ENCODE measurements around the gene MAP3K7.

The MAP3K7 gene

GRCh38 chr6:90483956-90484355 is 102.9 kb downstream of the MAP3K7 start:
- no peak for DNase-seq (ENCODE audit: low spot score)

GRCh38 chr6:90483116-90483839 is 103.6 kb downstream of the MAP3K7 start:
- no peak for DNase-seq (ENCODE audit: low spot score)

DNA sequence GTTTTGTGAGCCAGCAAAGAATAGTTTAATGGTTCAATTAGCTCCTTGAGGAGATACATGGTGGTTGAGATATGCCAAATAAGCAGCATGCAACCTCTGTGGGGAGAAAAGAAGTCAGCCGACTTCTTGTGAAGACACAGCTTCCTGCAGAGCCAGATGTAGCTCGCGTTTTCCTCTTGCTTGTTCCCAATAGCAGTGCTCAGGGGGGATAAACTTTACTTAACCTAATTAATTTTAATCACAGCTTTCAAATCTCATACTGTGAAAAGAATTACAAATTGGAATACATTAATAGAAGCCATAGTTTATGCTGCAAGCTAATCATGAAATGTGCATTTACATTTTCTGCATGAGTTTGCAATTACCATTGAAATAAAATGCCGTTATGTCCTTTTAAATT is 106.2 kb downstream of the MAP3K7 start:
- no peak for DNase-seq (ENCODE audit: low spot score)

GRCh38 chr6:90479603-90479926 is 107.3 kb downstream of the MAP3K7 start:
- no peak for DNase-seq (ENCODE audit: low spot score)

DNA sequence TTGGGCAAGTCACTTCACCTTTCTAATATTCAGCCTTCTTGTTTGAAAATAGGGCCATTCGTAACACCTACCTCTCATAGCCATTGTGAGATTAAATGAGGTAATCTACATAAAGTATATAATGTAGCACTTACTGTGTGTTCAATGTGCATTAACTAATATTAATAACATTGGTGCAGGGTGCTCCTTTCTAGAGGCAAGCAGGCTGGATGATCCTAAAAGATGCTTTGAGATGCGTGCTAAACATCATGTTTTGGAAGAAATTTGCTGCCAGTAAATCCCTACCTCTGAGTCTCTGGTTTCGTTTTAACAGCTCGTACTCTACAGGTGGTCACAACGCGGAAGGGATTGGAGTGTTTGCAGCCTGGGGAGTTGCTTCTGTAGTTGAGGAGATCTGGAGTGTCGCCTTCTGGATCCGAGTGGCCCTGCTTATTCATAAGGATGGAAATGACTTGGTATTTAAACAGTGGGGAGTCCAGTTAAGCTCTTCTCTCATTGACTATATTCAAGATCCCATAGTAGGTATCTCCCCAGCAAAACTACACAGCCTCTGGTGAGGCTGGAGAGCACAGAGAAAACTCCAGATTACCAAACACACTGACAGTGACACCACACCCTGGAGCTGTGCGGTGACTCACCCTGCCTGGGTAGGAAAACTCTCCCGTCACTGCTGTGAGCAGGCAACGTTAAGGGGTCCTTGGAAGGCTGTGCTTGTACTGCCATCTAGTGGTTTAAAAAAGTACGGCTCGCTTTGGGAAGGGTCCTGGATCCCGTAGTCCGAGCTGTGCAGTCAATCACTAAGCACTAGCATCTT is 107.9 kb downstream of the MAP3K7 start:
- DNase-seq (ENCODE audit: low spot score): peak; percentile 88

DNA sequence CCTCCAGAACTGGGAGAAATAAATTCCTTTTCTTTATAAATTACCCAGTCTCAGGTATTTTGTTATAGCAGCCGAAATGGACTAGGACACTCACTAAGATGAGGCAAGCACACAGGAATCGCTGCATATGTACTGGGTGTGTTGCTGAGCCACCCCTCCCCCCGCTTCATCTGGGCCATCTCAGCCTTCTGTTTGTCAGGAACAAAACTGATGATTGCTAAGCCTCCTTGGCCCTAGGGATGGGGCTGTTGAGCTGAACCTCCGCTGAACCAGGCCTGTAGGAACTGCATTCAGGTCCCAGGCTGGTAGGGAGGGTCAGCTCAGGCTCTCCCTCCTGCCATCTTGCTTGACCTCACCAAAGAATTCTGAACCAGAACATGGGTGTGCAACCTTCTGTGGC is 108.6 kb downstream of the MAP3K7 start:
- DNase-seq (ENCODE audit: low spot score): no peak

GRCh38 chr6:90477366-90477765 is 109.5 kb downstream of the MAP3K7 start:
- DNase-seq (ENCODE audit: low spot score): no peak

GRCh38 chr6:90472716-90473115 is 114.2 kb downstream of the MAP3K7 start:
- DNase-seq (ENCODE audit: low spot score): no peak

DNA sequence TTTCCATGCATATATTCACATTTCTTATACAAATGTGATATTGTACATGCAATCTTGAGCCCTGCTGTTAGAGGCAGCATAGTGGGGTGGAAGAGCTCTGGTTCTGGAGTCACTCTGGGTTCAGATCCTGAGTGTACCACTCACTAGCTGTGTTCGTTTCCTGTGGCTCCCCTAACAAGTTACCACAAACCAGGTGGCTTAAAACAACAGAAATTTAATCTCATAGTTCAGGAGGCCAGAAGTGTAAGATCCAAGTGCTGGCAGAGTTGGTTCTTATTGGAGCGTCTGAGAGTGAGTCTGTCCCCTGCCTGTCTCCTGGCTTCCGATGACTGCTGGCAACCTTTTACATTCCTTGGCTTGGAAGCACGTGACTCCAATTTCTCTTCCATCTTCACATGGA is 115.6 kb downstream of the MAP3K7 start:
- DNase-seq (ENCODE audit: low spot score): no peak

DNA sequence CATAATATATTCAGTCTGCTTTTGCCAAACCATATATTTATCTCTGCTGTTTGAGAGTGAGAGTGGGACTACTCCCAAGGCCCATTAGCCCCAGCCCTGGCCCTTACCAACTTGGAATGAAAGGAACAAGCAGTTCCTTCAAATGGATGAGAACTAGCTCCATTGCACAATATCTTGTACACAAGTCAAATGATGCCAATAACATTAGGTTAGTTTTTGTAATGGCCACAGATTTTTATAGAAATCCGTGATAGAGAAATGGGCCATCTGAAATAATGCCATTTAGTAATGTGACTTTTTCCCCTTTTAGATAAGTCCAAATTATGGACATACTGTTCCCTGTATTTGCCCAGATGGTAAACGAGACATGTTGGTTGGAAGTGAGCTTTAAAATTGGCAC is 117.0 kb downstream of the MAP3K7 start:
- DNase-seq (ENCODE audit: low spot score): no peak

DNA sequence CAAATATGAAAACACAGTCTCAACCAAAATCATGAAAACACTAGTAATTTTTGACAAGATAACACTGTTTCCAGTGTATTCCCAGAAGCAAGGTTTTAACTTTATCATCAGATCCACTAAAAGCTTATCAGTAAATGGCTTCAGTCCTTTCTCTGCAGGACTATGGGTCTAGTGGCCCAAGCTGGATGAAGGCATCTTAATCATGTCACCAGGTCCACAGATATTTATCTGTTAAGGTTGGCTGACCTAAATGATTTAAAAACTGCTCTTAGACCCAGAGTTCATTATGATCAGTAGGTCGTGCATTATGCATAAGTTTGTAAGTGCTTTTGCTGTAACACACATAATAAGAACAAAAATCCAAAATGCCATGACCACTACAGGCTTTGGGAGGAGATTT is 118.0 kb downstream of the MAP3K7 start:
- DNase-seq (ENCODE audit: low spot score): no peak

DNA sequence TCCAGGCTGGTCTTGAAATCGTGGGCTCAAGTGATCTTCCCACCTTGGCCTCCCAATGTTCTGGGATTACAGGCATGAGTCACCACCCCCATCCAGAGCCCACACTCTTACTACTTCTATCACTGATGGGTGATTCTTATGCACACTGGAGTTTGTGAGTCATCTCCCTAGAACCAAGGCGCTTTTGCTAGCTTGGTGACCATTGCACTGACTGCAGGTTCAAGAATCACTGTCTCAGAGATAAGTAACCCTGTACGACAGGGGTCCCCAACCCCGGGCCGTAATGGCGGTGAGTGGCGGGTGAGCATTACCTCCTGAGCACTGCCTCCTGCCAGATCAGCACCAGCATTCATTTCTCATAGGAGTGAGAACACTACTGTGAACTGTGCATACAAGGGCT is 118.8 kb downstream of the MAP3K7 start:
- no peak for DNase-seq (ENCODE audit: low spot score)

DNA sequence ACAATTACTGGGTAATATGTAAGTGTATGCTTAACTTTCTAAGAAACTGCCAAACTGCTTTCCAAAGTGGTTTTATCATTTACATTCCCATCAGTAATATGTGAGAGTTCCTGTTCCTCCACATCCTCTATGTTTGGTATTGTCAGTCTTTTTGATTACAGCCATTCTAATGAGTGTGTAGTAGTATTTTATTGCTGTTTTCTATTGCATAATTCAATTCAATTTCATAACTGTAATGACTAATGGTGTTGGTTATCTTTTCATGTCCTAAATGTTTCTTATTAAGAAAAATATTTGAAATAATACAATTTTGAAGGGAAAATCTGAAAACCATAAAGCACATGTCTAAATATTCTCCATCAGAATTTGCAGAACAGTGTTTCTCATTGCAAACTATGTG is 119.3 kb downstream of the MAP3K7 start:
- DNase-seq (ENCODE audit: low spot score): no peak

DNA sequence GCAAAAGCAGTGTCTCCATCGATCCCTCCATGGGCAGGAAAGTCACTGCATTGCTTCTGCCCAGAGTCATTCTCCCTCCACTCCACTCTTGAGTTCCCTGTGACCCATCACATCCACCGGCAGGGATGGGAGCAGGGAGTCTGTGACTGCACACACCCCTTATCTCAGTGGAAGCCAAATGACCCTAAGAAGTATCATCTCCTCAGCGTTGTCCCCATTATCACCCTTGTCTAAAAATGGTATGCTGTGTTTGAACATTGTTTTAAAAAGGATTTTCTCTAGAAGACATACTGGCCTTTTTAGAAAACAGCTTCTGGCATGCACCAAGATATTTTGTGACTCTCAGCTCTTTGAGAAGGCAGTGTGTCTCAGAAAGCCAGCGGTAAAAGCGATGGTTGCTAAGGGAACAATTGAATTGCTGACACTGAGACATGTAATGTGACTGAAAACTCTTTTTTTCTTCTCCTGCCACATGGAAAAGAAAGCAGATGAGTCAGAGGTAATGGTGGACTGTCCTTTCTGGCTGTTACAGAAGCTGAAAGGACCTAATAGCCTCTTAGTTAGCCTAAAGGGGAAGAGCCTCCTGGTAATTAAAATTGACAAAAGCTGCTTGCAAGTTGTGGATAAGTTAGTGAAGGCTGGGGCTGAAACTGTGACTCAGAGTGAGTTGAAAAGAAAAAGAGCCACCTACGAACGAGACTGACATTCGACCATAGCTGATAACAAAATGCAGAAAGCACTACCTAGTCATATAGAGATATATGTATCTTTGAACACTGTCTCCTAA is 120.5 kb downstream of the MAP3K7 start:
- no peak for DNase-seq (ENCODE audit: low spot score)

DNA sequence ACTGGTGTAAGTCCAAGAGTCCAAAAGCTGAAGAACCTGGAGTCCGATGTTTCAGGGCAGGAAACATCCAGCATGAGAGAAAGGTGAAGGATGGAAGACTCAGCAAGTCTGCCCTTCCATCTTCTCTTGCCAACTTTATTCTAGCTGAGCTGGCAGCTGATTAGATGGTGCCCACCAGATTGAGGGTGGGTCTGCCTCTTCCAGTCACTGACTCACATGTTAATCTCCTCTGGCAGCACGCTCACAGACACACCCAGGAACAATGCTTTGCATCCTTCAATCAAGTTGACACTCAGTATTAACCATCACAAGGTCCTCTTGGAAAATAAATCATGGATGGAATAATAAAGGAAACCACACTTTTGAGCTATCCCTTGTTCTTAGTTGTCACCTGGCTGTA is 121.2 kb downstream of the MAP3K7 start:
- DNase-seq (ENCODE audit: low spot score): no peak

DNA sequence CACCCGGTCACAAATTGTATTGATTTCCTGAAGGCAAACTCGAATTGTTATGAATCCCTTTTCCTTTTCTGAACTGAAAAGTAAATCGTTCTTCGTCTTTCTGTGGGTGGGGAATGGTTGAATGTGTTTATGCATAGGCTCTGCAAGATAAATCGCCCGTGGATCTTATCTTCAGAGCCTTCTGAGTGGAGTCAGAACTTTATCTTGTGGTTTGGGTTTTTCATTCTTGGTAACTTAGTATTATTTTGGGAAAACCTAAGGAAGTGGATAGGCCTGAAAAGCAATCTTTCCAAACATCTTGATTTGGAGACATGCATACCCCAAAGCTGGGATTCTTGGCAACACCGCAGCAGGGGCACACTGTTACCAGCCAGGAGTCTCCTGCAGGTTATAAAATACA is 122.4 kb downstream of the MAP3K7 start:
- no peak for DNase-seq (ENCODE audit: low spot score)

- DNase-seq (ENCODE audit: low spot score): no peak
These were observed 123.0 kb downstream of the MAP3K7 start for GRCh38 chr6:90463874-90464273.
